GM12801 (cell line): ENCODE measurements around the gene PCSK5.

Experiments
- TF ChIP-seq, protein P1 (sequence below): IDR thresholded peaks from one replicate; pipeline ENCODE4 v1.5.1; 2011; ENCODE audit warnings: control low read depth; ENCODE audit not compliant: insufficient read length; ENCODE audit errors: extremely low read depth

The PCSK5 gene

DNA sequence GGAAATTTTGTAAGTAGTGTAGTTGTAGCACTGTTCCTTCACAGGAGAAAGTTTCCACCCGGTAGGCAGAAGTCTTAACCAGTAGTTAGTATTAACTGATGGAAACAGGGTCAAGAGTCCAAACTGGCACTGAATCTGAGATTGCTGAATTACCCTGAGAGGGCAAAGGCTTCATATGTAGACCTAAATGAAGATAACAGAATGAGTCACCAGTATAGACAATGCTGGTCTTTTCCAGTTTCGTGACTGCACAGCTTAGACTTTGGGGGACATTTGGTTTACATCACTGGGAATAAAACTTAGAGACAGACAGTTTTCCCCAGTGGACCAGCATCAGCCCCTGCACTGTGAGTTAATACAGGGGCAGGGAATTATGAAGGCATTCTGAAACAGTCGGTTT is 60.5 kb downstream of the PCSK5 start:
- TF ChIP-seq, protein P1, sequence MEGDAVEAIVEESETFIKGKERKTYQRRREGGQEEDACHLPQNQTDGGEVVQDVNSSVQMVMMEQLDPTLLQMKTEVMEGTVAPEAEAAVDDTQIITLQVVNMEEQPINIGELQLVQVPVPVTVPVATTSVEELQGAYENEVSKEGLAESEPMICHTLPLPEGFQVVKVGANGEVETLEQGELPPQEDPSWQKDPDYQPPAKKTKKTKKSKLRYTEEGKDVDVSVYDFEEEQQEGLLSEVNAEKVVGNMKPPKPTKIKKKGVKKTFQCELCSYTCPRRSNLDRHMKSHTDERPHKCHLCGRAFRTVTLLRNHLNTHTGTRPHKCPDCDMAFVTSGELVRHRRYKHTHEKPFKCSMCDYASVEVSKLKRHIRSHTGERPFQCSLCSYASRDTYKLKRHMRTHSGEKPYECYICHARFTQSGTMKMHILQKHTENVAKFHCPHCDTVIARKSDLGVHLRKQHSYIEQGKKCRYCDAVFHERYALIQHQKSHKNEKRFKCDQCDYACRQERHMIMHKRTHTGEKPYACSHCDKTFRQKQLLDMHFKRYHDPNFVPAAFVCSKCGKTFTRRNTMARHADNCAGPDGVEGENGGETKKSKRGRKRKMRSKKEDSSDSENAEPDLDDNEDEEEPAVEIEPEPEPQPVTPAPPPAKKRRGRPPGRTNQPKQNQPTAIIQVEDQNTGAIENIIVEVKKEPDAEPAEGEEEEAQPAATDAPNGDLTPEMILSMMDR: no peak

DNA sequence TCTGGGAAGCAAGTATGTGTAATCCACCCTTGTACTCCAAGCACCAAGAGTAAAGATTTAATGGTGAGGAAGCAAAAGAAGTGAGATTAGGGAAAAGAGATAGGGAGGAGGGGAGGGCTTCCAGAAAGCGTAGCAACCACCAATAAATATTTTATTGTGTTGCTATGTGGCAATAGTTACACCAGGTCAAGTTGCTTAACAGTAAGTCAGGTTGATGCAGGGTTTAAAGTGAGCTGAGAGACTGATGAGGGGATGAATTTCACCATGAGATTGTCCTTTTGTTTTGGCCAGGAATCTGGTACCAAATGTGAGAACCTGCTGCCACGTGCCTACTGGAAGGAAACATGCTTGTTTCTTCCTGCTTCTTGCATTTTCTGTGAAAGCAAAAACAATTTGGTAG is 62.7 kb downstream of the PCSK5 start:
- TF ChIP-seq, protein P1: no peak

DNA sequence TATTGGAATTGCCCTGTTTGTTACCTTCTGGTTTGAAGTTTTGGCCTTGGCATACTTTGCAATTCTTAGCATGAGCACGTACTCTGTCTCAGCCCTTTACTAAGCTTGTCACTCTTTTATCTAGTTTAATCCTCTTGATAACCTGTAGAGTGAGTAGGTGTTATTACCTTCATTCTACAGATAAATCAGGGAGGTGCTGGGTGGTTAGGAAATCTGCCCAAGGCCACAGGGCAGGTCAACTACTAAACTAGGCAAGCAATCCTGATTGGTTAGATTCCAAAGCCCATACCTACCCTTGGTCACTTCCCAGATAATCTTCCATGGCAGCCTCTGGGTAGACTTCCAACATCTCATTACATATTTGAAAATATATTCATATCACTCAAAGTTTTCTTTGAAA is 65.7 kb downstream of the PCSK5 start:
- TF ChIP-seq, protein P1: no peak

DNA sequence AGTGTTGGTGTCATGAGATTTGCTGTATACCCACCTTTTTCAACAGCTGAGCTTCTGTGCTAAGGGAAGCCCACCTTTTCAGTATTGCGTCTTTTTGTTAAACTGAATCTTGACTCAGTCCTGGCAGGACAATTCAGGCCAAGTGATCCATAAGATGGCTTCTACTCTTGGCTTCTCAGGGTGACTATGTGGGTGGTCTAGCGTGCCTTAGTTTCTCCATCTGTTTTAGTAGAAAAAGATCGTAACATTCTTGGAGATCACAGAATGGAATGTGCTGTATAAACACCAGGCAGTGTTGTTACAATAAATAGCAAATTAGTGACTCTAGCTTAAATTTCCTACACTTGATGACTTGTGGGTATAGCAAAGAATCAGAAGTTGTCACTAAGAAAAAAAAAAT is 66.6 kb downstream of the PCSK5 start:
- TF ChIP-seq, protein P1: no peak

DNA sequence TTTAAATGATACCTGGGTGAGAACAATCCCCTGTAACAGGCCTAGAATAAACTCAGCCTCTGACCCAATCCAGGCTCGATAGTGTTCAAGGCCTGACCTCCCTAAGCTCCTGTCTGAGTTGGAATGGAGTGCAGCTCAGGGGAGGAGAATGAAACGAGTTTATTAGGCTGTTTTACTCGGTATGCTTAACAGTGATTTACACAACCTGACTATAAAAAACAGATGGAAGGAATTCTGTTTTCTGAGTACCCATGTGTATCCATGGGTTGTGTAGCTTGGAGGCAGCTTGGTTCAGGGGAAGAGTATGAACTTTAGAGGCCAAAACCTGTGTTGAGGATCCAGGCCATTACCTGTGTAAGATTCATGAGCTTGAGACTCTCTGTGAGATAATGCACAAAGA is 67.8 kb downstream of the PCSK5 start:
- TF ChIP-seq, protein P1: no peak

DNA sequence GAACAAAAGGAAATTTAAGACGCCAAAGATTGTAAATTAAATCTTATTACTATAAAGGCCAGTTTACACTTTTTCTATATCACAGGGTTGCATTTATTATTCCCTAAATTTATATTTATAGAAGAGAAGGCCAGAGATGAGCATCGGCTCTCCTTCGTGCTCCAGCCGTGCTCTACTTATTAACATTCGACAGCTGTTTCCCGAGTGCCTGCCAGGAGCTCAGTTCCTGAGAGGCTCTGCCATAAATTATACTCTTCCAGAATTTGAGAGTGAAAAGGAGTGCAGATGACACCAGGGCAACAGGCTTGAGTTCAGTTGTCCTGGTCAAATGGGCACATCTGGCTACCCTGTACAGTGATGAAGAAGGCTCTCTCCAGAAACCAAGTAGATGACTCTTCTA is 70.1 kb downstream of the PCSK5 start:
- TF ChIP-seq, protein P1: no peak

DNA sequence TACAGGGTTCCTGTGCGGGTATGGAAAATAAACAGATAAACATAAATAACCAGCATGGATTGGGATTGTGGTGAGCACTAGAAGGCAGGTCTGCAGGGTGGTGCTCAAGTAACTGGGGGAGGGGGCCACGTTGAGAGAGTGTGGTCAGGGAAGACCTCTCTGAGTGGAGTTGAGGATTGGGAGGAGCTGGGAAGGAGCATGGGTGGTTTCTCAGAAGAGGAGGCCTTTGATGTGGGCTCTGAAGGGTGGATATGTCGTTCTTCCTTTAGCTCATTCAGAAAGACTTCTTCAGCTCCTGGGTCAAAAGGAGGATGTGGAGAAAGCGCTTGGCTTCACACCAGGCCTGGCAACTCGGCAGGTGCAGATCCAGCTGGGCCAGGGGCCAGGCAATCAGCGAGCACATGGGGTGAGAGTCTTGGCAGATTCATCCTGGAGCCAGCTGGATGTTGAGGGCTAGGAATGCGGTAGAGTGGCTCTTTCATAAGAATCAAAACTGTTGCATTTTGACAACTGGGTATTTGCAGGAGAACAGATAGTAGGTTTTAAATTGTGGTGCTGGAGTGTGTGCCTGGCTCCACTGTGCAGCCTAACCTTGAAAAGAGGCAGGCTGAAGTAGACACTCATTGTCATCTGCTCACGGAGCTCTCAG is 71.7 kb downstream of the PCSK5 start:
- TF ChIP-seq, protein P1: no peak
